GM12892 (cell line): ENCODE data around the gene ACACB.

Experiments used
- POLR2A ChIP-seq: IDR thresholded peaks from 2 replicates; pipeline ENCODE4 v1.6.1; 2011; ENCODE audit warnings: low read depth, low read length, control low read depth
- POLR2AphosphoS5 ChIP-seq: IDR thresholded peaks from 2 replicates; pipeline ENCODE4 v1.6.1; 2011; ENCODE audit warnings: low read depth, low read length, control low read depth
- TAF1 ChIP-seq: IDR thresholded peaks from 2 replicates; pipeline ENCODE4 v1.6.1; 2011; ENCODE audit warnings: low read depth, mild to moderate bottlenecking, control low read depth, low read length, borderline replicate concordance

DNA sequence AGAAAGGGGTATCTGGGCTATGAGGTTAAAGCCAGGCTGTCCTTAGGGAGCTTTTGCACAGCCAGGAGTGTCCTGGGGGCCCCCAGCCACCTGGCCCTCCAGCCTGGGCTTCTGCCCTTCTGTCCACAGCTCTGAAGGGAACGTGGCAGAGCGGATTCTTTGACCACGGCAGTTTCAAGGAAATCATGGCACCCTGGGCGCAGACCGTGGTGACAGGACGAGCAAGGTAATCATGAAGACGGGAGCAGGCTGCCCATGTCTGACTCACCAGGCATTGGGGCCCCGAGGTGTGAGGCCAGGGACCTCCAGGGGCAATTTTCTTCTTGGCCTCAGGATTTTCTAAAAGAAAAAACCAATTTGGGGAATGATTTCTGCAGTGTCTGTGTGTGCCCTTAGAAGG lies 139.6 kb downstream of the ACACB start:
- TF ChIP-seq POLR2A (no peak), POLR2AphosphoS5 (no peak), TAF1 (no peak)
